Umbilical cord (tissue), 2 donors: ENCODE measurements around the gene RHBDD1. TPM values are rescaled to one million over a fixed set of nuclear protein-coding genes. Genes with fewer than 3 reads are reported as not detected.
A peak's percentile ranks its signal among the peaks of the same experiment; 100 is the strongest.
"Not testable (repeated sequence)": the region's sequence is repeated elsewhere in the genome, so short reads cannot be mapped to it uniquely, and the experiment has no call there.

Experiments used
- DNase-seq: peaks from one replicate; pipeline ENCODE4 v3.0.0-alpha.2; 2015; ENCODE audit warnings: low spot score
- total RNA-seq: library from RNA; depleted of rRNA; stranded (reverse); fragments of >200 nt; gene quantifications from one replicate; pipeline ENCODE4 v1.2.3, GENCODE V29; 2014; ENCODE audit warnings: low replicate concordance; ENCODE audit not compliant: insufficient read depth

The RHBDD1 gene
- total RNA-seq, 1 donor from 2014 or later: 17.1 TPM

DNA sequence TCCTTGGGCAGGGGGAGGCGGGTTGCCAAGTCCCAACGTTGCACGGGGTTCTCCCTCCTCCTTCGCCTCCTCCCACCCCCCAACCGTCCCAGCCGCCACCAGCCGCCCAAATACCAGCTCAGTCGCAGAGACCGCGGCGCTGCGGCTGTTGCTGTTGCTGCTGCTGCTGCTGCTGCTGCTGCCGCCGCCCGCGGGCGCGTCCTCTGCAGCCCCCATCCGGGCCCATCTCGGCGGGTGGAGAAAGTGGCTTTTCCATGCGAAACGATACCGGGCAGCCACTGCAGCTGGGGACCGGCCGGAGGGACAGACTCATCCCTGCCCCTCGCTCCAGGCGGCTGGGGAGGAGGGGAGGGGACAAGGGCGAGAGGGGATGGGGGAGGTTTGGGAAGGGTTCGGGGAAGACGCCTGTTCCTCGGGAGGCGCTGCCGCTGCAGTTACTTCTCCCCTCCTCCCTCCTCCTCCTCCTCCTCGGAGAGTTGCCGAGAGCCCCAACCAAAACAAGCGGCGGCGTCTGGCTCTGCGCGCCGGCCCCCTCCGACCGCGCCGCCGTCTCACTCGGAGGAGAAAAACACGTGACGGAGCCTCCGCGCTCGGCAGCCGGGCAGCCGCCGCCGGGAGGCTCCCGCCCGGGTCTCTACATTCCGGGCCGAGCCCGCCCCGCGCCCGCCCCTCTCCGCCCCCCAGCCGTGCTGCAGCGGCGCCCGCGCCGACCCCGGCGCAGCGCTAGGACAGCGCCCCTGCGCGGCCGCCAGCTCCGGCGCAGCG lies 36.5 kb upstream of the RHBDD1 start, which contains the start of gene IRS1:
TSS of gene IRS1 (minus strand) at position 610 of the 765 bp plus-strand sequence. CDS start 1,082 bp downstream, outside the sequence.
- peak; percentile 87 for DNase-seq

DNA sequence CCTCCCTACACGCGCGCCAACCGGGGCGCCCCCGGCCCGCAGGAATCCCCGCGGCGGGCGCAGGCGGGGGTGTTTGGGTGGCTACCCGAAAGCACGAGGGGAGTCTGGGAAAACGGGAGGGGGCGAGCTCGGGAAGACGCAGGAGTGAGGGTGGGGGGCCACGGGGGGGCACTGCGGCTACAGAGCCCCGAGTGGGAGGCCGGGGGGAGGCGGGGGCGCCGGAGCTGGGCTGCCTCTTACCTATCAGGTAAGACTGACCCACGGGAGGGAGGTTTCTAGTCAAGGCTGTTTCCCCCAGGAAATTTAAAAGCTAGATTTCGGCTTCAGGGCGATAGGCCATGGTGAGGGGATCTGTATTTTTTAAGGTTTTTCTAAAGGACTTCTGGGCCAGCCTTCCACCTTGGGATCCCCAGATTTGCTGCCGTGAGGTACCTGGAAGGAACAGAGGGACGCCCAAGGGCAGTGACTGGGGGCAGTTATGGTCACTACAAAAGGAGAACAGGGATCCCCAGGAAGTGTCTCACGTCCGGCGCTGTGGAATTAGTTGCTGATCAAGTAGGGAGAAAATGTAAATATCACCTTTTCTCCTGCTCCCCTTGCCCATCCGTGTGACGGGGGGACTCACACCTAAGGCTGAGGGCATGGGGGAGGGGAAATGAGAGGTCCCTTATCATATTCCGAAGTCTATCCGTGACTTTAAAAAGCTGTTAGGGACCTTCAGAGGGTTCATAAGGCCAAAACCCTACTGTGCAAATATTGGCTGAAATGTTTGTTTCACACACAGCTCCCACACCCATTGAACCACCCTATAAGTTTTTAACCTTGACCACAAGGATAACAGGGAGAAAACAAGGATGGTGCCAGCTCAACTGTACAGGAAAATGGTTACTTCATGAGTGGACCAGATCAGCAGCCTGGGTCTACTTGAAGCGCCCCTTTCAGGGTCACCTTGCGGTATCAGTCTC lies 35.6 kb upstream of the RHBDD1 start:
- DNase-seq: peak; percentile 34

DNA sequence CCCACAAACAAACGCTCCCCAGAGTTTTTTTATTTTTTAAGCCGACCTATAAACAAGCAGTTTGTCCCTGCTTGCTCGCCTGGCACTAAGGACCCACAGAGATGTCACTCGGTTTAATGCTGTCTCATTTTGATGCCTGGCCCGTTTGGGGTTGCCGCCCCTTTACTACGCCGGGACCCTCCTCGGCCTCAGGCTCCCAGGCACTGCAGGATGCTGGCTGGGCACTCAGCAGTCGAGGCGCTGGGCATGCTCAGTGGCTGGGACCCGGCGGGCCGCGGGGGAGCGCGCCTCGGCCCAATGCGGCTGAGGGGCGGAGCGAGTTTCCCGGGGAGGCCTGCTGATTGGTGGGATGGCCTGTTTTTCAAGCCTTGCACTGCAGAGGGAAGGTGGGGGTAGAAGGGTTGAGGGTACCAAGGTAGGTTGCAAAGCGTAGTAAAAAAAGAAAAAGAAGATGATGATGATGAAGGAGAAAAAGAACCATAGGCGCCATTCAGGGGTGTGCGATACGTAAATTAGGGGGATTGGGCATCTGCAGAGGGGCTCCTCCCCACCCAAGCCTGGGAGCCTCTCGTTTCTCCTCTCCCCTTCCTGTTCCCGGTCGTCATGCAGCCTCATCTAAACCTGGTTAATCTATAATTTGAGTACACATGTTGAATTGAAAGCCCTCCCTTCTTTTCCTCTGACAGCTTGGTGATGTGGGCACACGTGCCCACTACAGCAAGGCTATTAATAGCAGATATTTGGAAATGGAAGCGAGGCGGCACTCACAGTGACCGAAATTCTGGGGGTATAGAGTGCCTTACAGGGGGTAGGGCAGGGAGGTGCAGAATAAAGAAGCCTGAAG lies 34.7 kb upstream of the RHBDD1 start:
- peak; percentile 93 for DNase-seq

DNA sequence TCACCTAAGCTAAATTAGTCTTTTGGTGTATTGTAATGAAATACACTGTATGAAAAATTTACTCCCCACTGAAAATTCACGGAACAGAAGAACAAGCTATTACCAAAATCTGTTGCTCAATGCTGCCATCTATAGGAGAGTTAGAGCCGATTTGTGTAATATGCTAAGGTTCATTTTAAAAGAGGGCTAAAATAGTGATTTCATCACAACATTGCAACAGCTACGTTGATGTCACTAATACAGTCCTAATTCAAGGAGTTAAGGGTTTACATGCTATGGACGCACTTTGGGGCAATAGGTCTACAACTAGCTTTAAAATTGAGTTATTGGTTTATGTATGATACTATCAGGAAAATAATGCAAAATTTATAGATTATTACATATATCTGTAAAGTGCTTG lies 33.3 kb upstream of the RHBDD1 start:
- DNase-seq: peak; percentile 84

DNA sequence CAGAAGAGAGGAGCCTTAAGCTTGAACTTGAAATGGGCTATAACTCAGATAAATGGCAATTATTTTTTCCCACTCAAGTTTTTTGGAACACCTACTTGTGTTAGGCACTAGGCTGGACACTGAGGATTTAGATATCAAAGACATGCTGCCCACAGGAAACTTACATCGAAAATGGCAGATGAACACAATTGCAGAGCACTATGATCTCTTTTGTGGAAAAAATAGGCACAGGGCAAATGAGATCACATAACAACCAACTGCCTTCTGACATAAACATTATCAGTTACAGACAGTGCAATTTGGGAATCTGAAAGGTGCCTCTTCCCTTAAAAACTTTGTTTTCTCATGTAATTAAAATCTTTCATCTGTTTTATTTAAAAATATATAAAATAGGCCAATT lies 32.4 kb upstream of the RHBDD1 start:
- no peak for DNase-seq

DNA sequence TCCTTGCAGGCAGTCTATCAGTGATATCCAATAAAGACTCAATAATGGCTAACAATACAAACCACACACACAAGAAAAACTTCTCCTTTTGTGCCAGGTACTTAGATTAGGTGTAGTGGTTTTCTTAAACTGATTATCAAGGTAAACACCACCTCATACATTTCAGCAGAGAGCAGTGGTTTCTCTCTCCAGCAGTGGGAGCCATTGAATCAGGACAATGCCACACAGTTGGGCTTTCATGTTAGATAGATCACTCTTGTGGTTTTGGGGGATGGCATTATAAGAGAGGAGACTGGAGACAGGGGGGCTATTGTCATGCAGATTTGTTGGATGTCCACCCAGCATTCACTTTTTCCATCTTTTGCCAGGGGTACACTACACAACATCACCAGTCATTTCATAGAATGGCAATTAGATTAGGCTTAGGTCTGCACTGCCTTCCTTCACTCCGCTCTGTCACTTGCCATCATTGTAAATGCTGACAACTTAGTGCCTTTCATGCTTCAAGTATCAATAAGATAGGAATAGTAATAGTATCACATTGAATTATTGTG lies 22.6 kb upstream of the RHBDD1 start:
- no peak for DNase-seq

DNA sequence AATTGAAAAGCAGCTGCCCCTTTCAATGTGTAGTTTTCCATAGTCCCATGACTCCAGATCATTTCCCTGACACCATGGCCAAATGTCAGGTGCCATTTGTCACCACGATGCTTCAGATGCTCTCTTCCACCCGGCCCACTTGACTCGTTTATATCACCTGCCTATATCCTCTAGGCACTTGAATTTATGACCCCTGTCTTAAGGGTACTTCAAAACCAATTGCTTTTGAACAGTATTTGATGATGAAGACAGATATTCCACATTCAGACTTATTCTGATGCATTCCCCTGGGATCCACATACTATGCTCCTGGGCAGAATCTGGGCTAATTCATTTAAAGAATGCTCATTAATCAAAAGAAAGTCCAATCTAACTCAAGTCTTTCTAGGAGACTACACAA lies 16.9 kb upstream of the RHBDD1 start:
- DNase-seq: no peak

DNA sequence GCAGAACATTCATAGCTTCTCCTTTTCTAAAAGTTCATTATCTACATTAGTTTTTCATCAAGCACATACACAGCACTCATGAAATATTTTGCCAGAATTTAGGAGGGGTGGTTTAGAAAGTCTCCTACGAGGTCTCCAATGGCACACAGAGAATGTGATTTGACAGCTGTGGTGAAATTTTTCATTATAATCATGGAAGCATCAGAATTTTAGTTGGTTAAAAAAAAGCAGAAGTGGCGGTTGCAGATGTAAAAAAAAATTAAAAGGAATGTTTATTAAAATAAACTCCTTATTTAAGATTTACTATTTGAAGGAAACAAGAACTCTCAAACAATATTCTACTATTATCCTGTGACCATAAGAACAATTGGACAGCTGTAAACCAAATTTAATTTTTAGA lies 10.8 kb upstream of the RHBDD1 start:
- no peak for DNase-seq

DNA sequence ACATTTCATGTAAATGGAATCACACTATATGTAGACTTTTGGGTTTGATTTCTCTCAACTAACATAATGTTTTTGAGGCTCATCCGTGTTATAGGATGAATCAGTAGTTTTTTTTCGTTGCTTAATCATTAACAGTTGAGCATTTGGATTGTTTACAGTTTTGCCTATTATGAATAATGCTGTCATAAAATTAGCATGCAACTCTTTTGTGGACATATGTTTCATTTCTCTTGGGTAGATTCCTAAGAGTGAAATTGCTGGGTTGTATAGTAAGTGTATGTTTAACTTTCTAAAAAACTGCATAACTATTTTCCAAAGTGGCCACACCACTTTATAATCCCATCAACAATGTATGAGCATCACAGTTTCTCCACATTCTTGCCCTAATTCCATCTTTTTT lies 7.7 kb upstream of the RHBDD1 start:
- no peak for DNase-seq

DNA sequence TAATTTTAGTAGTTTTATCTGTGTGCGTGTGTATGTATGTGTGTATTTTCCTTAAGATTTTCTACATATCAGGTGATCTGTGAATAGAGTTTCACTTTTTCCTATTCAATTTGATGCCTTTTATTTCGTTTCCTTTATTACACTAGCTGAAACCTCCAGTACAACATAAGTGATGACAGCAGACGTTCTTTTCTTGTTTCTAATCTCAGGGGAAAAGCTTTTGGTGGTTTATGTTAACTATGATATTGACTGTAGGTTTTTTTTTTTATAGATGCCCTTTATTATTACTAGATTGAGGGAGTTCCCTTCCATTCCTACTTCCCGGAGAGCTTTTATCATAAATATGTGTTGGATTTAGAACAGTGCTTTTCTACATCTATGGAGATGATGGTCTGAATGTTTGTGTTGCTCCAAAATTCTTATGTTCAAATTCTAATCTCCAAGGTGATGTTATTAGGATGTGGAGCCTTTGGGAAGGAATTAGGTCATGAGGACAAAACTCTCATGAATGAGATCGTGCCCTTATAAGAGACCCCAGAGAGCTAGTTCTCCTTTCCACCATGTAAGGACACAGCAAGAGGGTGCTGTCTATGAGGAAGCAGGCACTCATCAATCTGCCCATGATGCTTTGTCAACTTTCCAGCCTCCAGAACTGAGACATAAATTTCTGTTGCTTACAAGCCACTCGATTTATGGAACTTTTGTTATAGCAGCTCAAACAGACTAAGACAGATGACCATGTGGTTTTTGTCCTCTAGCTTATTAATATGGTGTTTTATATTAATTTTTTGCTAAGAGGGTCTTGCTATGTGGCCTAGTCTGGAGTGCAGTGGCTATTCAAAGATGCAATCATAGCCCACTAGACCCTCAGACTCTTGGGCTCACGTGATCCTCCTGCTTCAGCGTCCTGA lies 5.9 kb upstream of the RHBDD1 start:
- no peak for DNase-seq

DNA sequence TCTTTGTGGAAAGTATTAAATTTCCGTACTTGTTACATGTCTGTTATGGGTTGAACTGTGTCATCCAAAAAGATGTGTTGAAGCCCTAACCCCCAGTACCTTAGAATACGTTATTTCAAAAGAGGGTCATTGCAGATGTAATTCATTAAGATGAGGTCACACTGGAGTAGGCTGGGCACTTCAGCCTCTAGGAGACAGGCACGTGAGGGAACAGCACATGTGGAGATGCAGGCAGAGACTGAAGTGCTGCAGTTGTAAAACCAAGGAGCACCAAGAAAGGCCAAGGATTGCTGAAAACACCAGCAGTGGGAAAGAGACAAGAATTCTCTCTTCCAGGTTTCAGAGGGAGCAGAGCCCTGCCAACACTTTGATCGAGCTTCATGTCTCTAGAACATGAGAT lies 4.6 kb upstream of the RHBDD1 start:
- no peak for DNase-seq

DNA sequence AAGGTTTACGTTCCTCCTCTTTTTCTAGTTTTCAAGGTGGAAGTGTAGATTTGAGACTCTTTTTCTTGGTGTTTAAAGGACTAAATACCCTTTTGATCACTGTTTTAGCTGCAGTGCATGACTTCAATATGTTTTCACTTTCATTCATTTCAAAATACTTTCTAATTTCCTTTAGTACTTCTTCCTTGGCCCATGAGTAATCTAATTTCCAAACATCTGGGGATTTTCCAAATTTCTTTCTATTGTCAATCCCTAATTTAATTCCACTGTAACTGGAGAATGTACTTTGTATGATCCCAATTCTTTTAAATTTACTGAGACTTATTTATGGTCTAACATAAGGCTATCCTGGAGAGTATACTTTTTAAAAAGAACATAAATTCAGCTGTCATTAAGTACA lies 3.8 kb upstream of the RHBDD1 start:
- DNase-seq: no peak

DNA sequence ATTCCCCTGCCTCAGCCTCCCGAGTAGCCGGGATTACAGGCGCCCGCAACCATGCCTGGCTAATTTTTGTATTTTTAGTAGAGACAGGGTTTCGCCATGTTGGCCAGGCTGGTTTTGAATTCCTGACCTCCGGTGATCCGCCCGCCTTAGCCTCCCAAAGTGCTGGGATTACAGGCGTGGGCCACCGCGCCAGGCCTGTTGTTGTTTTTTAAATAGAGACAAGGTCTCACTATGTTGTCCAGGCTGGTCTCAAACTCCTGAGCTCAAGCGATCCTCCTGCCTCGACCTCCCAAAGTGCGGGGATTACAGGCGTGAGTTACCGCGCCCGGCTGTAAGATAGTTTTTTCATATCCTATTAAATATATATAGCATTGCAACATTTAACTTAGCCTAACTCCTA lies 974 bp upstream of the RHBDD1 start:
- DNase-seq: not testable (repeated sequence)

DNA sequence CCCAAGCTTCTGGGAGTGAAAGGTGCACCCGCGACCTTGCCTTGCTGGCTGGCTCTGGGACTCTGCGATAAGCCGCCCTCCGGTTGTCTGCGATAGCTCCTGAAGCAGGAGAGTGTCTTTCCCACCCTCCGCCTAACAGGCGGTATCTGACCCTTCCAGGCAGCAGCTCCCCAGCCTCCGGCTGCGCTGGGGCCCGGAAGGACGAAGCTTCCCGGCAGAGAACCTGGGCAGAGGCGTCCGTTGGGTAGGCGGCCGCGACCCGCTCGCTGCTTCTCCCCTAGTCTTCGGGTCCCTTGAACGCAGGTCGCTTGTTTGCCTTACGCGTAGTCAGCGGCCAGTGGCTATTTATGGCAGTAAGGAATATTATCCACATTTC lies 446 bp upstream of the RHBDD1 start:
- no peak for DNase-seq

DNA sequence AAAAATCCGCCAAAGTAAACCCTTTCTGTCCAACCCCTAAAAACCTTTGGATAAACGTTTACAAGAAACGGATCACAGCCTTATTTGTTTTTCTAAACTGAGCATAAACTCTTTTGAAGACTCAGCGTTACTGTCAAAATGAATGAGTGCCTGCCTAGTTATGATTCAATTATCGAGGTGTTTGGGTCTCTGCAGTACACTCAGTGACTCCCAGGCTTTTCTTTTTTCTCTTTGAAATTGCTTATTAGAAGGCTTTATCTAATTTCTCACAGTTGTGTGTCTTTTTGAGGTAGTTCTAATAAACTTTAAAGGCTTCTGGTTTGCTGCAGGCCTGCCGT lies 663 bp downstream of the RHBDD1 start:
- no peak for DNase-seq

DNA sequence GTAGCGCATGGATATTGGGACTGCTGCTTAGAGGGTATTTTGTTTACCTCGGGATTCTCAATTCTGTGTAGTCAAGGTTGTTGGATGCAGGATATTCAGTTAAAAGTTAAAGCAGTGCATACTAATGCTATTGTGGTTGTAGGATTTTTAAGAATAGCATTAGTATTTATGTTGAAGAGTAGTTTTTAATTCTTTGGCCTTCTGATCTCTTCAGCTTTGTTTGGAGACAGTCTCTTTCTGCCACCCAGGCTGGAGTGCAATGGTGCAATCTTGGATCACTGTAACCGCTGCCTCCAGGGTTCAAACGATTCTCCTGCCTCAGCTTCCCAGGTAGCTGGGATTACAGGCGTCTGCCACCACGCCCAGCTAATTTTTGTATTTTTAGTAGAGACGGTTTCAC lies 1.5 kb downstream of the RHBDD1 start:
- DNase-seq: no peak

DNA sequence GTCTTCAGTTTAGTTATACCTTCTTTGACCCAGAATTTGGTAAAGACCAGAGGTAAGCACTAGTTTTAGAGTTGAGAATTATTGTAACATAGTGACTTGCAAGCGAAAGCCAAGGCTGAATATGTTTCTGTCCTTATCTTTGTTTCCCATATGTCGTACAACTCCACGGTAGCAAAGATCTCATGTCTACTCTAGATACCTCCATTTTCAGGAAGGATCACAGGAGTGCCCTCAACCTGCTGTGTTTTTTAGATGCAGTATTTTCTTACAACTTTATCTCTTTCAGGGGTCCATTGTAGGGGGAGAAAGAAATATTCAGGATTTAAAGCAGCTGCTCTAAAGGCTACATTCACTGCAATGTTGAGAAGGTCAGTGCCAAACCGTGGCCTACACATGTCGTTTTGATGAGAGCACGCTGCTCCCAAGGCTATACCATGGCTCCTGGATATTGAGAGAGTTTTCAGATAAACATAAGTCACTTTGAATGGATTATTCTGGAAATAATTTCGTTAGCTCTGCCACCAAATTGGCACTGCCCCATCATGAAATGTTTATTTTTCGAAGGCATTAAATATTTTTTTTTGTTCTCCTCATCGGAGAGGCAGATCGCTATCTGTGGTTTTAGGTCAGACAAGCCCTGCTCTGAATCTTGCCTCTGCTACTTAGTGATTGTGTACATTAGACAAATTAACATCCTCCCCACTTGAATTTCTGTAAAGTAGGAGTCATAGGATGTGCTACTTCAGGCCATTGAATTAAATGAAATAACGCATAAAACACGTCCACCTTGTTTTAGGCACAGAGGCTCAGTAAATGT lies 2.1 kb downstream of the RHBDD1 start:
- no peak for DNase-seq

DNA sequence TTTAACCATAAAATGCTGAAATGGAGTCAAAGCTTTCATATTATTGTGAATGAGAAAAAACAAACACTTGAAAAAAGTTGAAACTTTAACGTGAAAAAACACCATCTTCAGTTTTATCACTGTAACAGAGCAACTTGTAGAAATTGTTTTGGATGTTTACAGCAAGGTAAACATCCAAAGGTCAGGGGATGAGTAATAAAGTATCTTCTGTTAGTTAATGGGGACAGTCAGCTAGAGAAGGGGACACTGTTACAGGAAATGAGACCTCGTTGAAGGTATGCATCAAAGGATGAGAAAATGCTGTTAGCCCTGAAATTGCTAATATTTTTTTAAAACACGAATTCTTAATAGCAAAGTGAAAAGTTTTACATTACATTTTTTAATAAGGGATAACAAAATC lies 2.9 kb downstream of the RHBDD1 start:
- DNase-seq: no peak

DNA sequence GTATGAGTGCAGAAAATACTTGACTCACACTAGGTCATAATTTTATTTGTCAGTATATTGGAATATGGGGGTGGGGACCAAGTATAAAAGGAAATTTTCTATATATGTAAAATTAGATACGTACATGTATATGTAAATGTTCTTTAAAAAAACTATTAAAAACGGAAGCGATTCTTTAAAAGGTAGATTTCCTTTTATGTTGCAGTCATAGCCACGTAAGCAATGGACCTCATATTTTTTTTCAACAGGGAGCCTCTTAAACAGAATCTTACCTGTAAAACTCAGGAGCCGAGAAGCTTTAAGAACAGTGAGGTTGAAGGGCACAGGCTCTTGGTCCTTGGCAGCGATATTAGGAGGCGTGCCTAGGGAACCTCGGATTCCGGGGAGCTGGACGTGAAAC lies 3.3 kb downstream of the RHBDD1 start:
- DNase-seq: no peak

DNA sequence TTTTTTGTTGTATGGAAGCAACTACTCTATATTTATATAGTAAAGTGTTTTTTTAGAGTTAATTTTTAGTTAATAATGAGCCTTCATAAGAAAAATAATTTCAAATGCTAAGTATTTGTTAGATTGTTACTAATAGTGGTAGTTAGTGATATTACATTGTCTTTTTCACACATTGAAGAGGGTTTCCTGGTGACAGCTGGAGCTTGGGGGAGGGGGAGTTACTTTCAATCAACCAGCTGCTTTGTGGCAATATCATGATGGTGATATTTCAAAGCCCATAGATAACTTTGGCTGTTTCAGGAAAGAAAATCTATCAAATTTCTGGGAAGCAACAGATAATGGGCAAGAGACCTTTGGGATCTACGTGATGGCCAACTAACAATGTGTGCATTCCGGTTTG lies 4.1 kb downstream of the RHBDD1 start:
- no peak for DNase-seq
